NCI-H1436 treated with DMSO at 0.1 percent for 48 hours (cell line): Measurements from ENCODE around the gene LHFPL3.
"Not testable (repeated sequence)": the region's sequence is repeated elsewhere in the genome, so short reads cannot be mapped to it uniquely, and the experiment has no call there.

Experiments
- DNase-seq: peaks from one replicate; lab custom pipeline; 2025; lab: John Stamatoyannopoulos, UW

The LHFPL3 gene

DNA sequence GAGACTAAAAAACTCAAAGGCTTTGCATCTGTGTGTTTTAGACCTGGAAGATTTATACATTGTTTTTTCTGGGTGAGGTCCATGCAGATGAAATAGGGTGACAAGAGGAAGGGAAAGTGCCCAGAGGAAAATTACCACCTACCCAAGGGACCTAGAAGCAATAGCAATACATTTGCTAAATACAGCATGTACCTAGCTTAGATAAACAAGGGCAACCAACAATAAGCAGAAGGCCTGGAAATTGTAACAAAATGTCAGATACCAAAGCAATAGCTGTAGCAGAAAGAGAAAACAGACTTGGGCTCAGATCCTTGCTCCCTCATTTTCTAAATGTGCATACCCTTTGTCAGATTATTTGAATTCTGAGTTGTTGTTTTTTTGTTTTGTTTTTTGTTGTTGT, 367.2 kb downstream of the LHFPL3 start:
- DNase-seq, result no peak

DNA sequence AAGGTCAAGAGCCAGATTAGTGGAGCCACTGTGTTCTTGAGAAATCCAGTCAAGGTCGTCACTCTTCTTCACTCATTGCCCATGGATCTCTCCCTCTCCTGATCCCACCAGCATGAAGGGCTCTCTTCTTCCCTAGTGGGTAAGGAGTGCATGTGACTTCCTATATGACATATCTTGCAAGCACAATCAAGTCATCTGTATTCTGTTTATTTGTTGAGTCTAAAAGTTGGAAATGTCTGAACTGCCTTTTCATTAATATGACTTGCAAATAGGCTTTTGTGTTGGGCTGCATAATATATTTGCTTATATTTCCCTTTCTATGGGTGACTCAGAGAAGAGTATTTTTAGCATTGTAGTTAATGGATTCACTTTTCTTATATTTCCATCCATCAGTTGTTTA, 371.9 kb downstream of the LHFPL3 start:
- DNase-seq, result no peak

DNA sequence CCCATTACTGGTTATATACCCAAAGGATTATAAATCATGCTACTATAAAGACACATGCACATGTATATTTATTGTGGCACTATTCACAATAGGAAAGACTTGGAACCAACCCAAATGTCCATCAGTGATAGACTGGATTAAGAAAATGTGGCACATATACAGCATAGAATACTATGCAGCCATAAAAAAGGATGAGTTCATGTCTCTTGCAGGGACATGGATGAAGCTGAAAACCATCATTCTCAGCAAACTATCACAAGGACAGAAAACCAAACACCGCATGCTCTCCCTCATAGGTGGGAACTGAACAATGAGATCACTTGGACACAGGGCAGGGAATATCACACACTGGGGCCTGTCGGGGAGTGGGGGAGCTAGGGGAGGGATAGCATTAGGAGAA, 392.6 kb downstream of the LHFPL3 start:
- DNase-seq, result not testable (repeated sequence)

DNA sequence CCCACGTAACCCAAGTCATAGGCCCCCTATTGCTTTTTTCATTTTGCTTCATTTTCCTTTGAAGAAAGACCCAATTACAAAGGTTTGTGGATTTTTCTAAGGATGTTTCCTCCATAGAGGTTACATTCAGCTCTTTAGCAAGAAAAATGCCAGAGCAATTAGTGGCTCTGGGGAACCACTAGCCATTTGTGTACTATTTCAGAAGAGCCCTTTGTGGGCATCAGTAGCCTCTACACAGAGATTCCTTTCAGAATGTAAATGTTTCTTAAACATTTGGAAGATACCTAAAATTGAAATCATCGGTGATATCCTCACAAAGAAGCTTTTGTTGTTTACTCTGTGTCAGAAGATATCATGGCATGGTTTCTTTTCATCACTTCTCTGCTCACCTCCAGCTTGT, 394.6 kb downstream of the LHFPL3 start:
- no peak for DNase-seq

DNA sequence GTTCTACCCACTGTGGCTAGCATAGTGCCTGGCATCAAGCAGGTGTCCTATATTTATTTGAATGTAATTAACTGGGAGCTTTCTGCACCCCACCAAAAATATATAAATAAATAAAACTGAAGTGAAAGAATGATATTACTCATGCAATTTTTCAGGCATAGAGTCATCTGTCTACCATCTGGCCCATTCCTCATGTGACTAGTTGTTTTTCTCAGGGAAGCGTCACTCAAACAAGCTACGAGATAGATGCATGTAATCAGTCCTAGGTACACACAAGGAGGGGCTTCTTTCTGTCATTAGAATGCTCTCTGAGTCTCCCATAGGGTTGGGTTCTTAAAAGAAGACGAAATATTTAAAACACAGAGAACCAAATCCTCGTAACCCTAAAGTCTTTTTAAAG, 430.1 kb downstream of the LHFPL3 start:
- DNase-seq, result no peak

DNA sequence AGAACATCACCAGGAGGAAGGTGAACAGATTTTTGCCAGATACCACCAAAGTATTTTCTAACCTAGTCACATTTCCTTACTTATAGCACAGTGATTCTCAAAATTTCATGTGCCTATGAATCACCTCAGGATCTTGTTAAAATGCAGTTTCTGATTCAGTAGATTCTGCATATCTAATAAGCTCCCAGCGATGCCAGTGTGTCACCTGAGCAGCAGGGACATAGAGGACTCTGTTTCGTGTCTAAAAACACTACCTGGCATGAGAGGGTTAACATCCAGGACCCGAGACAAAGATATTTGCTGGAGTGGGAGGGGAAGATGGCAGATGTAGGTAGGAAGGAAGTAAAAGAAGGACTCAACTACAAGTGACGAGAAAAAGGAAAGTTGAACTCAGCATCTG, 433.5 kb downstream of the LHFPL3 start:
- no peak for DNase-seq

DNA sequence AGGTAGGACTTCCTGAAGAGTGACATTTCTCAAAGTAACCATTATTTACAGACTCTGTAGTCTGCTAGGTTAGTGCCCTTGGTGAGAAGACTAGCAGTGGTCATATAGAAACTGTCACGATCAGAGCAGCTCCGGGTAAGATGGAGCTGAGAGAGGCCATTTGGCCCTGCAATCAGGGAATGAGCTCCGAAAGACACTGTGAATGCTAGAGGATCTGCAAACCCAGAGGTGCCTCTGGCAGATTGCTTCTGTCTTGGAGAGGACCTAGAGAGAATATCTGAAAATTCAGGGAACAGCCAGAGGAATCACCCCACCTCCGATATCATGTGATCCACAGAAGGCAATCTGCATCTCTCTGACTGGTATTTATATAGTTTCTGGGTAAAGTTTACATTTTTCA, 438.7 kb downstream of the LHFPL3 start:
- no peak for DNase-seq

DNA sequence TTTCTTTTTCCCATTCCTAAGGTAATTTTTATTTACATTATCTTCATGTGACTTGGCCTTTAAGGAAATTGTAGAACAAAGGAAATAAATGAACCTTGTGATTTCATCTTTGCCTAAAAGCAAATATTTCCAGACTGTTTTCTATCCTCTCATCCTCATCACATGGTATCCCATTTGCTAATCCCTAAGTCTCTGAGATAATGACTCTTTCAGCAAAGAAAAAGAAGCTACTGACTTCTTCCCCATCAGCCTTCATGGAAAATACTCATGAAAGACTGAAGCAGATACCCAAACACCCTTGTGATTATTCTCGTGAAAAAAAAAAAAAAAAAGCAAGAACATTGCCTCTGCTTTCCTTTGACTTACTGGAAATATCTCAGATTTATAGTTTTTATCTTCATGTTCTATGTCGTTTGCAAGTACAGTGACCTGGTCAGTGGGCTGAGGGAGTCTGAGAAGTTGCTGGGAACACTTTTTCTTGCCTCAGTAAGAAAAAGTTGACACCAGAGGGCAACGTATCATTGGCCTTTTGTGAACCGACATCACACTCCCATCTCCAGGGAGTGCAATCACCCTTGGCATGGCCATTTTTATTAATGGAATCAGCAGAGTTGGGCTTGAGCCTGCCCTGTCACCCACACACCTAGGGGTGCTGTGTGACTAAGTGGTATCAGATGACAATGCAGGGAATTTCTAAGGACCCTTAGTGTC, 439.6 kb downstream of the LHFPL3 start:
- no peak for DNase-seq

DNA sequence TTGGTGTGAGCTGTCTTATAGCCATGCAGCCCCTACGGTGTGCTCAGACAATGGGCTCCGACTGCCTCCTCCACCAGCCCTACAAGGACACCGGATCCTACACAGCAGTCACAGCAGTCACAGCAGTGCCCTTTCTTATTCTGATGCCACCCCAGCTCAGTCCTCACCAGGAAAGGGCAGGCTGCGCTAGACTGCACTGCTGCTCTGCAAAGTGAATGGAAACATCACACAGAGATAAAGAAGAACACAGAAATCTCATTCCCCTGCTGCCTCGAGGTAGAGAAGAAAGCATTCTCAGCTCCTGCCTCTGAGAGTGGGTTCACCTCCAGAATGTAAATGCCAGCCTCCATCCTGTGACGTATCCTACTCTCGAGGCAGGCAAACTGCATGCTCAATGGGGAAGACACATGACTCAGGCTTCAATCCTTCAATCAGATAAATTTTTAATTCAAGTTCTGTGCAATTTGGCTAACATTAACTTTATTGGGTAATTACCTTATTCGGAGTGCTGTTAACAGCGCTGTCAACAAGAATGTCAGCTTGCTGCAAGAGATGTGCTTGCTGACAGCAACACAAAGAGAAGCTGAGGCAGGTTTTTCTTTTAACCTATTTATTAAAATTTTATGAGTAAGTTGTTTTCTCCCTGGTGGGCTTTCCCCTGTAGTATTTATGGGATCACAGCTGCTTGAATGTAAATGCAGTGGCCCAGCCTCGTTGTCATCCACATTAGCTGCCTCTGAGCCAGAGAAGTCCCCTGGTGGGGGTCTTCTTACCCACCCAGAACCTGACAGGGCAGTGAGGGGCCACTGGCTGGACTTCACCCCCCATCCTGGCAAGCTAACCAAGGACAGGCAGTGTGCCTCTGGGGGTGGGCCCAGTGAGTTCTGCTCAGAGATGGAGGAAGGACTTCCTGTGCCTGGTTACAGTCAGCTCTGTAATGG, 444.3 kb downstream of the LHFPL3 start:
- no peak for DNase-seq

DNA sequence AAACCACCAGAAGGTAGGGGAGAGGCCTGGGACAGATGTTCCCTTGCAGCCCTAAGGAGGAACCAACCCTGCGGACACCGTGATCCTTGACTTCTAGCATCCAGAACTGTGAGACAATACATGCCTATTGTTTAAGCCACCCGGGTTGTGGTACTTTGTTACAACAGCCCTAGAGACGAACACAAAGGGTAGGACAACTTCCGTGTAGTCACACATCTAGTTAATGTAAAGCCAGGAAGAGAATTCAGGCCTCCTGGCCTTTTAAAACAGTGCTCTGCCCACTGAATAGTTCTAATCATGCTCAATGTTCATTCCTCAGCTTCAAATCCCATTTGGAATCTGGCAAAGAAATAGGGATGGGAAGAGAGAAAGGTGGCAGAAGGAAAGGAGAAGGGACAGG, 445.4 kb downstream of the LHFPL3 start:
- DNase-seq, result no peak

DNA sequence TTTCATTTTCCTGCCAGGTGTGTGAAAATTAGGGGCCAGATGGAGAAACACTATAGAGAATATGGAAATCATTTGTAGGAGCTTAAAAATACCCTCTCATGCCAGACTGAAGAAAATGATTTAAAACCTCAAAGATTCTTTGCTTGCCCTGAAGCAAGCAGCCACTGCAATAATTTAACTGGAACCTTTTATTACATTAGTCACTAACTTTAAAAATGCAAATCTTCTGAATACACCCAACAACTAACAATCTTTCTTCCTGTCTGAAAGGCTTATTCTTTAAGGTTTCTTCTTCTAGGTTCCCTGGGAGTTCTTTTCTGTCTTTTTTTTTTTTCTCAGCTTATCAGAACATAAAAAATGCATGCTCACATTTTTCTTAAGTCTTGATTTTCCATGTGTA, 447.1 kb downstream of the LHFPL3 start:
- no peak for DNase-seq

DNA sequence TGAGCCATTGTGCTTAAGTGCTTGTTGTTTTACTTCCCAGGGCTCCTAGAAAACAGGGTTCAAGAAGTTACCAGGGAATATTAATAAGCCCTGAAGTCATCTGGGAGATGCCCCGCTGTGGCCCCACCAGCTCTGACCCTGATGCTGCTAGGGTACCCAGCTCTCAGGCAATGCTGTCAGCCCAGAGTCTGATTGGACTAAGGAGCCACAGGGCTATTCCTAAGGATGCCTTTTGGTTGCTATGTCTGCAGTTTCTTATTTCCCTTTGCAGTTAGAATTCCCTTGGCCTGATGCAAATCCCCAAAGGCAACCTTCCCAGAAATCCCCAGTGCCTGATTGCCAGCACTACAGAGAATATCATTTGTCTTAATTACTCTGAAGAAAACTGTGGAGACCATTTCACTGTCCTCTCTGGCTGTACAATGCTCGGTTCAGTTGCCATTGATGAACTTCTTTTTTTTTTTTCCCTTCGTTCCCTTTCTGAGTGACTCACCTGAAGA, 448.9 kb downstream of the LHFPL3 start:
- DNase-seq, result no peak

DNA sequence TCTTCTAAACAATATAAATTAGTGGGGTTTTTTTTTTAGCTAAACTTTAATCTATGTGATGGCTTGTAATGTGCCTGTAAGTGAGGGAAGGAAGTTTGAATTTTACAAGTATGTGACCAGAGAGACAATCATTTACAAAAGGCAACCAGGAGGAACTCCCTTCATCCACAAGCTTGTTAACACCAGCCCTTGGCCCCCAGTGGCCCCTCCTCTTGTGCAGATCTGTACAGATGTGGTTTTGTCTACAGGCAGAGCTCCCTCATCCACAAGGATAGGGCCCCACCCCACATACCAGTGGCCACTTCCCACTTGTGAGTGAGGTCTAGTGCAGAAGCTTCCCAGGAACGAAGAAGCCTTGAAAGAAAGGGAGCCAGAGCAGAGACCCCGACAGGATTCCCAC, 451.5 kb downstream of the LHFPL3 start:
- DNase-seq, result no peak

DNA sequence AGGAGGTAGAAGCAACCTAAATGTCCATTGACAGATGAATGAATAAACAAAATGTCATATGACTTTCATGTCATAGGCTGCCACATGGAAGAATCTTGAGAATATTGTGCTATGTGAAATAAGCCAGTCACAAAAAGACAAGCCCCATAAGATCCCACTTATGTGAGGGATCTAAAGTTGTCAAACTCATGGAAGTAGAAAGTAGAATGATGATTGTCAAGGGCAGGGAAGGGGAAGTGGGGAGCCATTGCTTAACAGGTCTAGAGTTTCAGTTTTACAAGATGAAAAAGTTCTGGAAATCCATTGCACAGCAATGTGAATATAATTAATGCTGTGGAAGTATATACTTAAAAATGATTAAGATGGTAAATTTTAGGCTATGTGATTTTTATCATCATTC, 456.3 kb downstream of the LHFPL3 start:
- no peak for DNase-seq

DNA sequence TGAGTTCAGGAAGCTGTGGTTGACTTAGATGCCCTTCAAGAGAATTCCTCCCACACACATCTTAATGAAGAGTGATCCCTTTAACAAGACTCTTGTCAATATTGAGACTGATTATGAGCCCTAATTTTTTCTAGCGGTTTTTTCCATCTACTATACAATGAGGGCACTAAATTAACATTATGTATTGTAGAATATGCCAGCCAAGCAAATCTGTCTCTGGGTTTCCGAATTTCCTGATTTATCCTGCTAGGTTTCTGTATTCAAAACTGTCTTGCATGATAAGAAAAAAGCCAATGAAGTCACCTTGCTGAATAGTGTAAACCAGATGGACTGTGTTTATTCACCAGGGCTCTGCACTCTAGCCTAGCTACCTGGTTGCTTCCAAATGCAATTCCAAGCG, 461.4 kb downstream of the LHFPL3 start:
- DNase-seq, result no peak

DNA sequence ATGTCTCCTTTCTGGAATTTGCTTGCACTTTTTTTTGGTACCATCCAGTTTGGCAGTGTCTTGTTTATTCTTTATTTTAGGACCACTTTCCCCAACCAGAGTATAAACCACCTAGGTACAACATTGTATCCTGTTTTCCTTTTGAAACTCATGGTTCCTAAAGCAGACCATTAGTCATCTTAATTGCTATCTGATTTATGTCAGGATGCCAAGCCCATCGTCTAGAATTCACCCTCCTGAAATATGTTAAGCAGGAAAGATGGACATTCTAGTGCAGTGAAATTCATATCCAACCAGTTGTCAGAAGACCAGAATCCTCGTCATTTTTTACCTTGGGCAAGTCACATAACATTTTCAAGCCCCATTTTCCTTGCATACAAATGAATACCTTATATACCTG, 462.0 kb downstream of the LHFPL3 start:
- DNase-seq, result no peak

DNA sequence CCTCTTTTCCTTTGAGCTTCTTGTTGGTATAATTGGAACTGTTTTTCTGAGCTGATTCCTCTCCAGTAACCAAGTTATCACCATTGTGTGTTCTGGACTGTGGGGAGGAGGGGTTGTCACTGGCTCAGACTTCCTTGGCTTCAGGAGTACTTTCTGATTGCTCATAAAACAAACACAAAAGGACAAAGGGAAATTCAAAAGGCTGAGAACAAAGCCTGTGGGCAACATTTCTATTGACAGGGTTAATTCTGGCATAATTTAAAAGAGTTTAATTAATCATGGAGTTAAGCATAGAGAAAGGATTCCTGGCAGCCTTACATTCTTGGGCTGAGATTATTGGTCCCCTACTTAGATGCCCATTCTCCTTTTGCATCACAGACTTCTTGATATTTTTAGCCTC, 462.7 kb downstream of the LHFPL3 start:
- DNase-seq, result no peak

DNA sequence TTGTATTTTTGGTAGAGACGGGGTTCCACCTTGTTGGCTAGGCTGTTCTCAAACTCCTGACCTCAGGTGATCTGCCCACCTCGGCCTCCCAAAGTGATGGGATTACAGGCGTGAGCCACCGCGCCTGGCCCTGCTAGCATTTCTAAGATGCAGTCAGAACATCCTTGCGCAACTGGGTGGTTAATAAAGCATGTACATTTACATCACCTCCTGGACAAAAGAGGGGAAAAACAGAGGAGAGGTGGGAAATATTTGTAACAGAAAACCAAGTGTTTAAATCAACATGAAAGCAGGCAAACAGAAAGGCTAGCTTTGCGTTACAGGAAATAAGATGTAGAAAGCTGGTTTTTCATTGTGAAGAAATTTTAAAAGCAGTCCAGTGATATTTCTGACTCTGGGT, 464.7 kb downstream of the LHFPL3 start:
- no peak for DNase-seq

DNA sequence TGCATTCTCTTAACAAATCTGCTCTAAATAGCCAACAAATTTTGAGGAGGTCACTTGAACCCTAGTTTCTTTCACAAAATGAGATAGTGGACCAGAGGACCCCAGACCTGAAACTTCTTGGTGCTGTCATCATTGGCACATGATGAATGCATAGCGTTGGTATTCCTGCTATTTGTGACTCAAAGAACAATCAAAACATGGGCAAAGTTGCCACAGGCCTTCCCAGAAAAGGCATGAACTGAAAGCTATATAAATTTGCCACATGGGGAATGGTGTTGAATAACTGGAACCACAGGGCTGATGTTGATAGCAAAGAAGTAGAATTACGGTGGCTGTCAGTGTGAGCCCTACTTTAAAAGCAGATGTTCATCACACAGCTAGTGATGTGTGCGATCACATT, 465.8 kb downstream of the LHFPL3 start:
- no peak for DNase-seq

DNA sequence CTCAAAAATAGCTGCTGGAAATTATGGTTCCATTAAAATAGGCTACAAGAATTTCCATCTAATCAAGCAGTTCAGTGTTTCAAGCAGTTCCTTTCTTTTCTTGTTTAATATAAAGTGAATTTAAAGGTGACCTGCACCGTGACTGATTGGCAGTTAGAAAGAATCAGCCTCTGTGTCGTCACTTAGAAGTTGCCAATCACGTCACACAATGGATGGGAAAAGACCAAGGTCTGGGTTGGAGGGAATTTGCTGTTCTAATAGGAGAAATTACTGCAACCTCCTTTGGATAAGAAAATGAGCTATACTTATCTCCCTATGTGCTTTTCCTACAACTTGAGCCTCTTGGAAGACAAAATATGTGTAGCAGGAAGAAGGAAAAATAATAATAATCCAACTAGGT, 466.2 kb downstream of the LHFPL3 start:
- DNase-seq, result no peak

DNA sequence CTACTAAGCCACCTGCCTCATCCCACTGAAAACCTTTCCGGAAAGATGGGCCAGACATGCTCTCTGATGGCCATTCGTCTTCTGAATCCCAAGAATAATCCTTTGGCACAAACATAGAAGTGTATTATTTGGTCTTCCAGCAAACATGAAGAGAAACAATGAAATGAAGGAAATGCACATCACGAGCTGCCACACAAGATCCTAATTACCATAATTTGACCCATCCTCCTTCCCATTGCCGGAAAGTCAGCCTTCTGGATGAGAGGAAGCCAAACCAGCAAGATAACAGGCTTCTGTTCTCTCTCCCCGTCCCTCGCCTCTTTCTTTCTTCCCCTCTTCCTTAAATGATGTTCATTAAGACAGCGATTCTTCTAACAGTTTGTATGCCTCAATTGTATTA, 466.7 kb downstream of the LHFPL3 start:
- no peak for DNase-seq

DNA sequence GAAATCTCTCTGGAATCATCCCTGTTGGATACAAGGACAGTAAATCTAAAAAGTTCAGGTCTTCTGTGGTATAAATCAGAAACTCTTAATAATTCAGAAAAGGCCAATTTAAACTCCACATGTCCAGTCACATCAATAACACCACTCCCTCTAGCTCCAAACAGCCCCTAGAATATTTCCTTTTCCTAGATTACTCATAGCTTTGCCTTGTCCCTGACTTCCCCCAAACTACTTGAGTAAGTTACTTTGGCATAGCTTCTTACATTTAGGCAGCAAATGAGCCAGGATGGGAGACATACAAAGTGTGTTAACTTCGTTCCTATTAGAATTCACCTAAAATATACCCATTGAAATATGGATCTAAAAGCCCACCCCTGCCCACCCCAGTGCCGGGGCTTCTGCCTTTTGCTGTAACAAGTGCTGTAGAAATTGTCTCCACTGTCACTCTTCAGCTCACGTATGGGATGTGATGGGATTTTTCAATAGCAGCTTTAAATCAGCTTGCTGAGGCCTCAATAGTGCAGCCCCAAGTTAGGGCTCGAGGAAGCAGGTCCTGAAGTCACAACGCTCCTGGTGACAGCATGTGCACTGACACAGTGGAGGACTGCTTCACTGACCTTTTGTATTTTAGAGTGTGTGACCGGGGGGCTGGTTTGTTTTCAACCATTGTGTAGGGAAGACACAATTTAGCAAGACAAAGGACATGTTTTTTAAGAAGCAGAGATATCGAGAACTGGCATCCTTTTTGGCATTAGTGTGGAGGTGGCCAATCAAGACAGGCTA, 467.4 kb downstream of the LHFPL3 start:
- no peak for DNase-seq

DNA sequence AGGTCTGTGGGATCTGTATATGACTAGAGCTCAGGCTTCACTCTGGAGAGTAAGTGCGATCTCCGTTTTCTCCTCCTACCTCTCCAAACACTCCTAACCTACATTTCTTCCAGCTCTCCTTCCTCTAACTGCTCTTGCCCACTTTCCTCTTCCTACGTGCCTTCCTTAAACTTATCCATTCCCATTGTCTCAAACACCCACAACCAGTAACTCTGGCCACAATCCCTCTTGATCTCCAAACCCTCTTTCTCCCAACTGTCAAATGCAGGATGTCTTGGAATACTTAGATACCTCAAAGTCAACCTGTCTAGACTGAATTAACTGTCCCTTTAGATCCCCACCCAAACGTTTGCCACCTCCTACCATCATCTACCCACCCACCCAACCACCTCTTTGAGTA, 471.9 kb downstream of the LHFPL3 start:
- no peak for DNase-seq
